HG02763 (cell line): Measurements from ENCODE around the gene OR10G2.
"Not testable (repeated sequence)": the region's sequence is repeated elsewhere in the genome, so short reads cannot be mapped to it uniquely, and the experiment has no call there.

Experiments
- ATAC-seq: cut with Tn5 transposase; IDR thresholded peaks from one replicate; pipeline ENCODE4 v1.9.1; 2021; ENCODE audit warnings: mild to moderate bottlenecking, moderate library complexity; ENCODE audit not compliant: unreplicated experiment

The OR10G2 gene, protein sequence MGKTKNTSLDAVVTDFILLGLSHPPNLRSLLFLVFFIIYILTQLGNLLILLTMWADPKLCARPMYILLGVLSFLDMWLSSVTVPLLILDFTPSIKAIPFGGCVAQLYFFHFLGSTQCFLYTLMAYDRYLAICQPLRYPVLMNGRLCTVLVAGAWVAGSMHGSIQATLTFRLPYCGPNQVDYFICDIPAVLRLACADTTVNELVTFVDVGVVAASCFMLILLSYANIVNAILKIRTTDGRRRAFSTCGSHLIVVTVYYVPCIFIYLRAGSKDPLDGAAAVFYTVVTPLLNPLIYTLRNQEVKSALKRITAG

GRCh38 chr14:21634840-21635239, at the start of gene OR10G2:
Gene OR10G2 (minus strand): TSS chr14:21634940. CDS start chr14:21634842, 98 bp downstream.
- ATAC-seq, result no peak

- ATAC-seq, result no peak
These were observed 45.3 kb upstream of the OR10G2 start for GRCh38 chr14:21680072-21680471.

GRCh38 chr14:21675566-21675965, 40.8 kb upstream of the OR10G2 start:
- no peak for ATAC-seq

DNA sequence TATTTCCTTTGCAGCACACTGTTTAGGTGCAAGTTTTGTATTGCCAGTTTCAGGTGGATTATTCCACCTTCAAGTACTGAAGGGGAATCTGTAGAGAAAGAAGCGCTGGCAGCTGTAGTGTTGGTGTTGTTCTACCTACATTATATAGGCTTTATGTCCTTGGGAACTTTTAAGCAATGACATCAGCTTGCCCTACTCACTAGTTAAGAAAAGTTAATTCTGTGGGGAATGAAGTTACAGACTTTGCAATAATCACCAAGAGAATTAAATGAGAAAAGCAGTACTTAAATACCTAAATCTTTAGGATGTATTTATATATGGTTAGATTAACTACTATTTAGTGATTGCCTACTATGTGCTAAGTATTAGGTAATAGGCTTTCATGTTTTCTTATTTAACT, 39.0 kb upstream of the OR10G2 start, which contains the start of gene OR4E1:
TSS of gene OR4E1 (minus strand) at position 101 of the 400 bp plus-strand sequence. CDS start 2,883 bp downstream, outside the sequence.
- no peak for ATAC-seq

DNA sequence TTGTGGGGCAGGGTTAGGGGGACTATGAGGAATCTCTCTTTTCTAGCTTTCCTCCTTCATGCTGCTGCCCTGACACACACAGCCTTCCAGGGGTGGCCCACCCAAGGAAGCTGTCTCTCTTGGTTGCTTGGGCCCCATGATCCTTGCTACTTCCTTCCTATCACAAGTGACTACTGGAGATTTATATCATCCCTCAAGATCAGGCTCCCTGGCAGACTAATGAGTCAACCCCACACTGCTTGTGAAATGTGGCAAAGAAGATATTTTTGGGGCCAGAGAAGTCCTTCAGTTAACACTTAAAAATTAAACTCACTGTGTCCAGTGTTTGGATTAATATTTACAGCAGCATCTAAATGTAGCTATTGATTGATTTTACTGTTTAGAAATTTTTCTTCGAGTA, 37.4 kb upstream of the OR10G2 start:
- ATAC-seq, result no peak

GRCh38 chr14:21671371-21671770, 36.6 kb upstream of the OR10G2 start:
- no peak for ATAC-seq

- no peak for ATAC-seq
These were observed 34.5 kb upstream of the OR10G2 start for GRCh38 chr14:21669284-21669683.

DNA sequence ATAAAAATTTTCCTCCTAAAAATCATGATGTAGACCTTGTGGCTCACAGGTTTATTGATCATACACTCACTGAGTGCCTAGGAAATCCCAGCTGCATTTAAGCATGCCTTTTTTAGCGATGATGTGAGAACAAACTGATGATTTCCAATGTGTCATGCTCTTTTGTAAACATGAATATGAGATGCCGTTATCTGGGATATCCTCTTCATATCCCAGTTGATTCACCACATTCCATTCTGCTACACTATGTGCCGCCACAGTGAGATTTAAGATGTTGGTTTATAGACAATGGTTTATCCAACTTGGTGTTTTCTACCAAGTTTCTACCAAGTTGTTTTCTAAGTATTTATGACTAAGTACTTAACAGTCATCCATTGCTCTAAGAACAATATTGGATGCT, 33.6 kb upstream of the OR10G2 start:
- no peak for ATAC-seq

DNA sequence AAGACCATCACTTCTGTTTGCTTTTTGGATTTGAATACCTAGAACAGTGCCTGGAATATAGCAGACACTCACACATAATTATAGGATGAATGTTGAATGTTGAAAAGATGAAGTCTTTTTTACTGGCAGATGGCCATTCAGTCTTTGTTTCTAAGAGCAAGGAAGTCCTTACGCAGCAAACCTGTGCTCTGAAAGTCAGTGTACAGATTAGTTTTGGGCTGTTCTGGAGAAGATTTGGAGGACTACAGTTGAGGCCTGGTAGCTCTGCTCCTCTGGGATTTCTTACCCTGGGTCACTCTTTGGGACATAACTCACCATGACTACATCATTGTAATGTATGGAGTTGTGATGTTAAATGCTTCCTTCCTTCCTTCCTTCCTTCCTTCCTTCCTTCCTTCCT, 22.2 kb upstream of the OR10G2 start:
- ATAC-seq, result no peak

DNA sequence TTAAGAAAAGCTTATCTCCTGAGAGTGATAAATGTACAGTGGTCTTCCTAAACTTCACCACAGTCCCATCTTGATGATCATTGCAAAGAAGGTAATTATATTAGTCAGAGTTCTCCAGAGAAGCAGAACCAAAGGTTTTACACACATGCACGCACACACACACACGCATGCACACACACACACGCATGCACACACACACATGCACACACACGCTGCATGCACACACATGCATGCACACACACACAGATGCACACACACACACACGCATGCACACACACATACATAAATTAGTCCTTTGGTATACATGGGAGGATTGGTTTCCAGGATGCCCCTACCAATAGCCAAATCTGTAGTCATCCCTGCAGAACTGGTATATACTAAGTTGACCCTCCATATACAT, 19.5 kb upstream of the OR10G2 start:
- no peak for ATAC-seq

GRCh38 chr14:21653331-21653885, 18.7 kb upstream of the OR10G2 start, which contains the start of gene OR4E2:
Gene OR4E2 (plus strand): TSS chr14:21653835. CDS start chr14:21665083, 11,248 bp downstream.
- ATAC-seq, result no peak

GRCh38 chr14:21652209-21652808, 17.6 kb upstream of the OR10G2 start:
- ATAC-seq, result no peak

- ATAC-seq, result no peak
These were observed 12.6 kb upstream of the OR10G2 start for GRCh38 chr14:21647380-21647779.

DNA sequence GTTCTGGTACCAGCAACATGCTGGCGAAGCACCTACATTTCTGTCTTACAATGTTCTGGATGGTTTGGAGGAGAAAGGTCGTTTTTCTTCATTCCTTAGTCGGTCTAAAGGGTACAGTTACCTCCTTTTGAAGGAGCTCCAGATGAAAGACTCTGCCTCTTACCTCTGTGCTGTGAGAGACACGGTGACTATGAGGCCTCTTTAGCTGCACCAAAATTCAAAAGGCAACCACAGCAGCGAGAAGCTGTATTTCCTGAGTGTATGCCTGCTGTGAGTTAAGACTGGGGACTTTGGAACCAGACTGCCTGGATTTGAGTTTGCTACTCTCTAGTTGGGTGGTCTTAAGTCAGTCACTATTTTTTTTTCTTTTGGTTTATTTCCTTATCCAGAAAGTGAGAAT, 8.7 kb upstream of the OR10G2 start:
- ATAC-seq, result no peak

- ATAC-seq, result no peak
These were observed 7.9 kb upstream of the OR10G2 start for GRCh38 chr14:21642683-21643082.

DNA sequence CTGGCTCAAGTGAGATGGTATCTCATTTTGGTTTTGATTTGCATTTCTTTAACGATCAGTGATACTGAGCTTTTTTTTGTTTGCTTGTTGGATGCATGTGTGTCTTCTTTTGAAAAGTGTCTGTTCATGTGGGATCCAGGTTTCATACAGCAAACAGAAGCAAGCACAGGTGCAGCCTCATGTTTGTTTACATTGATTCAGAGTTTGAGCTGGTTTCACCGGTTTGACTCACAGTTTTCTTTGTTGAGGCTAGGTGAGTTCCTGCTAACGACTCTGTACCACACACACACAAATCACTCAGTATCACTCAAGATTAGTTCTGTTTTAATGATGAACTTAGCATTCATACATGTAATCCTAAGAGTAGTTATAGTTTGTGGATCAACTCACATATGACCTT, 3.7 kb downstream of the OR10G2 start:
- no peak for ATAC-seq

DNA sequence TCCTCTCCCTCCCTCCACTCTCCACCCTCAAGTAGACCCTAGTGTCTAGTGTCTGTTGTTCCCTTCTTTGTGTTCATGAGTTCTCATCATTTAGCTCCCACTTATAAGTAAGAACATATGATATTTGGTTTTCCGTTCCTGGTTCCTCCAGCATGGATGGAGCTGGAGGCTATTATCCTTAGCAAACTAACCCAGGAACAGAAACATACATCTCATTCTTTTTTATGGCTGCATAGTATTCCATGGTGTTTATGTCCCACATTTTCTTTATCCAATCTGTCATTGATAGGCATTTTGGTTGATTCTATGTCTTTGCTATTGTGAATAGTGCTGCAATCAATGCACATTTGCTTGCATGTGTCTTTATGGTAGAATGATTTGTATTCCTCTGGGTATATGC, 4.2 kb downstream of the OR10G2 start:
- ATAC-seq, result not testable (repeated sequence)

DNA sequence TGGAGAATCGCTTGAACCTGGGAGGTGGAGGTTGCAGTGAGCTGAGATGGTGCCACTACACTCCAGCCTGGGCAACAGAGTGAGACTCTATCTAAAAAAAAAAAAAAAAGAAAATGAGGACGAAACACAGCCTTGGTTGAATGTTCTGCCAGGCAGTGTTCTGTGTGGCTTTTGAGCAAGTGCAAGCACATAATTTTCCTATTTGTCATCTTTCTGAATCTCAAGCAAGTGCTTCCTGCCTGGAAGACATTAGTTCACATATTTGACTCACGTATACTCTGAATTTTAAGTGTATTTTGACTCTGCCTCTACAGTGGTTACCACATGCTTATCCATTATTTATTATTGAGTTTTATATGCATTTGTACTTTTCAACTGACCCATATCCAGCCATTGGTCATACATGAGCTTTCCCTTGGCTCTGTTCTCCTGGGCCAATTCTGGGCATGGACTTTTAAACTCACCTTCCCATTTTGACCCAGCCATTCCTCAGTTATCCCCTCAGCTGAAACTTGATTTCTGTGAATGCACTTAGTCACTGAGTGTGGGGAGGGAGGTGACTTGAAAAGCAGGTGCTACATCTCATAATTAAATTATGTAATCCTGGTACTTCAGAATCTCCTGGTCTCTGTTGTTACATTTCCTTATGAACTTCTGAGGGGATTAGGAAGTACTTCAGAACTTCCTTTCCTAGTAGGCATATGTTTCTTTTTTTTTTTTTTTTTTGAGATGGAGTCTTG, 8.1 kb downstream of the OR10G2 start:
- ATAC-seq, result no peak

GRCh38 chr14:21617614-21618013, 17.1 kb downstream of the OR10G2 start:
- no peak for ATAC-seq

DNA sequence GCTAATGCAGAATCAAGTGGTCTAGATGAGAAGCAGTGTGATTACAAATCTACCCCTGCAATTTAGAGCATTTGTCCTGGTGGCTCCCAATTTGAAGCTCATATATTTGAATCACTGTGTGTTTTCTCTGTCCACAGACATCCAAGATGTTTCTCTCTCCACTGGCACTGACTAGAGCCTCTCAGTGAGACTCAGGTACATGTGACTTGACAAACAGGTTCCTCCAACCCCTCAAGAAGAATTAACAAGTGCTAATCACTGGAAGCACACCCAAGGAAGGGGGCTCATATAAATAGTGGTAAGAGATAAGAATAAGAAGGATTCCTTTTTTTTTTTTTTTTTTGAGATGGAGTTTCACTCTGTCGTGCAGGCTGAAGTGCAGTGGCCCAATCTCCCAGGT, 20.5 kb downstream of the OR10G2 start:
- no peak for ATAC-seq

- no peak for ATAC-seq
These were observed 22.4 kb downstream of the OR10G2 start for GRCh38 chr14:21612324-21612723.
